CD4-positive, alpha-beta T cell treated with Interleukin-17A for 1 hour (primary cell): ENCODE results near the gene PTCH2.
"Not testable (repeated sequence)": the region's sequence is repeated elsewhere in the genome, so short reads cannot be mapped to it uniquely, and the experiment has no call there.

Source experiments
- DNase-seq: peaks from one replicate; pipeline ENCODE4 v3.0.0-alpha.2; 2020

PTCH2 gene

GRCh38 chr1:44801491-44802305 lies 41.4 kb downstream of the PTCH2 start:
- peak; percentile 63 for DNase-seq

GRCh38 chr1:44799770-44800584 lies 43.1 kb downstream of the PTCH2 start, which contains the start of gene PLK3:
TSS of gene PLK3 (plus strand) at chr1:44800377. CDS start at chr1:44800464, 87 bp downstream.
- DNase-seq, result peak; percentile 99

DNA sequence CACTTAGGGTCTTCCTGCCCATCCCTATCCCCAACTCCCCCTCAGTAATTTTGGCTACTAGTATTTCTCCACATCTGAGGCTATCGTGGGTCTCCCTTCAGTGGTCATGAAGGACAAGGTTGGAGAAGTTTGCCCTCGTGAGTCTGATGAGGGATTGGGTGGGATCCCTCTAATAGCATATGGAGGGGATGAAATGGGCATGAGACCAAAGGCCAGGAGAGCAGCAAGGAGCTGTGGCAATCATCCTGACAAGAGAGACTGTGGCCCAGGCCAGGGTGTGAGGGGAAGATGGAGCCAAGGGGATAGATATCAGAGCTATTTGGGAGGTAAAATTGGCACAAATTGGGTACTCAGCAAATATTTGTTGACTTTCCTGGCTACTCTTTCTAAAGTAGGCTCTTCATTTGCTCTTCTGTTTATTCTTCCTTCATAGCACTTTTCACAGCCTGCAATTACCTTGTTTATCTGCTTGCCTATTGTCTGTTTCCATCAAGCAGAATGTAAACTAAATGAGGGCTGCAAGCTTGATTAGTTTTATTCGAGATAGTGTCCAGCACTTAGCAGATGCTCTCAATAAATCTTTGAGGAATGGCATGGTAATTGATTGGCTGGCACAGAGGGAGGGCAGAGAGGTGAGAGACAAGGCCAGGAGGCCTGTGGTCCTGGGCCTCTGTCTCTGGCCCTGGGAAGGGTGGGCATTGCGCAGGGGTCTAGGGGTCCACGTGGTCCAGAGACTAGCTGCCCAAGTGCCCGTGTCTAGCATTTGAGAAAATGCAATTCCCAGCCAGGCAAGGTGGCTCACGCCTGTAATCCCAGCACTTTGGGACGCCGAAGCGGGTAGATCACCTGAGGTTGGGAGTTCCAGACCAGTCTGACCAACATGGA lies 44.3 kb downstream of the PTCH2 start:
- DNase-seq, result no peak

DNA sequence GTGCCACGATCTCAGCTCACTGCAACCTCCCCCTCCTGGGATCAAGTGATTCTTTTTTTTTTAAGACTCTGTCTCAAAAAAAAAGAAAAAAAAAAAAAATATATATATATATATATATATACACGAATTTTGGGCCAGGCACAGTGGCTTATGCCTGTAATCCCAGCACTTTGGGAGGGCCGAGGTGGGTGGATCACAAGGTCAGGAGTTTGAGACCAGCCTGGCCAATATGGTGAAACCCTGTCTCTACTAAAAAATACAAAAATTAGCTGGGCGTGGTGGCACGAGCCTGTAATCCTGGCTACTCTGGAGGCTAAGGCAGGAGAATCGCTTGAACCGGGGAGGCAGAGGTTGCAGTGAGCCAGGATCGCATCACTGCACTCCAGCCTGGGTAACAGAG lies 45.2 kb downstream of the PTCH2 start:
- not testable (repeated sequence) for DNase-seq

- no peak for DNase-seq
Measured at GRCh38 chr1:44792736-44793502, 50.1 kb downstream of the PTCH2 start.

GRCh38 chr1:44790968-44791801 lies 51.9 kb downstream of the PTCH2 start:
- DNase-seq, result no peak

GRCh38 chr1:44788120-44788860 lies 54.8 kb downstream of the PTCH2 start, which contains the start of gene BEST4:
TSS of gene BEST4 (minus strand) at chr1:44788170. CDS start at chr1:44787705, 465 bp downstream.
- no peak for DNase-seq

GRCh38 chr1:44787506-44787905 lies 55.5 kb downstream of the PTCH2 start:
- DNase-seq, result no peak

GRCh38 chr1:44786841-44787426 lies 56.1 kb downstream of the PTCH2 start:
- no peak for DNase-seq

DNA sequence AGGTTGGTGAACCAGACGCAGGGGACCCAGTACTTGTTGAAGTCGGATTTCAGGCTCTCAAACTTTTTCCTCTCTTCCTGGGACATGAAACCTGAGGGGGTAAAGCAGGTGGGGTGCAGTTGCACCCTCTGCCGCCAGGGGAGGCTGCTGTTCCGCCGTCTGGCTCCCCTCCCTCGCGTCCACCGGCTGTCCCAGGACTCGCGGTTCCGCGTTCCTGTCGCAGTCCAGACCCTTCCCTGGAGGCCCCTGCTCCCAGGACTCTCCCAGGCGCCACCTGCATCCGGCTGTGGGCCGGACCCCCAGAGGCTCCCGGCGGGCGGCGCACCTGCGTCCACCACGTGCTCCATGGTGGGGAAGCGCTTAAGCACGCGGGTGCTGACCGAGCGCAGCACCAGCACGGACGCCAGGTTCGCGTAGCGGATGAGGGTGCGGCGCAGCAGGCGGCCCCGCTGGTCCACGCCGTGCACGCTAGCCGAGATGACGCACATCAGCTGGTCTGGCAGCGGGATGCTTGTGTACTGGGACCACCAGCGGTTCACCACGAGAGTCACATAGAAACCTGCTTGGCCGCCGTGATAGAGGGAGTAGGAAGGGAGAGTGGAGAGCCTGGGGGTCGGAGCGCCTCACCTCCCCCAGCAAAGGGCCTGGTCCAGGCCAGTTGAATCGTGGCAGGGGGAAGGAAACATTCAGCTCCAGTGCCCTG lies 56.8 kb downstream of the PTCH2 start:
- DNase-seq, result peak; percentile 81

GRCh38 chr1:44785501-44786137 lies 57.4 kb downstream of the PTCH2 start:
- DNase-seq, result no peak

- DNase-seq, result no peak
Measured at GRCh38 chr1:44785029-44785380, 58.0 kb downstream of the PTCH2 start.

- DNase-seq, result peak; percentile 50
Measured at GRCh38 chr1:44784094-44785028, 58.7 kb downstream of the PTCH2 start.

DNA sequence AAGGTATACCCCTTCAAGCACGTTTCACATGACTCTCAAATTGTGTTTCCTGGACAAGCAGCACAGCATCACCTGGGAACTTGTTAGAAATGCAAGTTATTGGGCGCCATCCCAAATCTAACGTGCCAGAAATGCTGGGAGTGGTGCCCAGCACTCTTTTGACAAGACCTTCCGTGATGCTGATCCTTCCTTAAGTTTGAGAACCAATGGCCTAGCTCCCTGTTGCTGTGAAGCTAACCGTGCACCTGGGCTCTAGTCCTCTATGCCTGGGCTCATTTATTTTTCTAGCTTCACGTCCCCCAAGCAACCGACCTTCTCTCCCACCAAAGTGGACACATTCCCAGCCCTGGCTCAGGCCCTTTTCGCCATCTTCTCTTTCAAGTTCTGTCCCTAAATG lies 59.4 kb downstream of the PTCH2 start:
- no peak for DNase-seq

DNA sequence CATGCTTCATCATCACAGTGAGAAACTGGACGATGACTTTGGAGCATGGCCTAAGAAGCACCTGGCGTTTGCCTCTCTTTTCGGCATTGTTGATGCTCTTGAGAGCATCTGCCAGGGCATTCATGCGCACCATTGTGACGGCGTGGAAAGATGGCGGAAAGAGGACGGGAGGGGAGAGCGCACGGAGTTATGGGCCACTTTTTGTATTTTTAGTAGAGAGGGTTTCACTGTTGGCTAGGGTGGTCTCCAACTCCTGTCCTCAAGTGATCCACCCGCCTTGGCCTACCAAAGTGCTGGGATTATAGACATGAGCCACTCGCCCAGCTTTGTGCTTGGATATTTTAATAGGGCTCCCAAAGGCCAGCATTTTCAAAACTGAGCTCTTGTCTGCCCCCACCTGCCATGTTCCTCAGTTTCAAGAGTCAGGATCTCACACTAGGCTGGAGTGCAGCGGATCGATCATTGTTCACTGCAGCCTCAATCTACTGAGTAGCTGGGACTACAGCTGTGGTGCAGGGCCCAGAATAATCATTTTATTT lies 62.4 kb downstream of the PTCH2 start:
- no peak for DNase-seq

GRCh38 chr1:44778705-44779576 lies 64.1 kb downstream of the PTCH2 start:
- no peak for DNase-seq
